Hematopoietic multipotent progenitor cell (in vitro differentiated cells): ENCODE measurements around the gene FASN. TPM values are rescaled to one million over a fixed set of nuclear protein-coding genes. Genes with fewer than 3 reads are reported as not detected.

ENCODE experiments used
- DNase-seq, 3 donors: peaks; one replicate each; pipeline ENCODE4 v3.0.0-alpha.2; 2011 to 2015; ENCODE audit warnings: low read depth in 2 of 3, low spot score in 2 of 3
- total RNA-seq: library from RNA; depleted of rRNA; stranded (reverse); fragments of >200 nt; gene quantifications from one replicate; pipeline ENCODE4 v1.2.3, GENCODE V29; 2012

FASN gene
- total RNA-seq, 1 donor = 80.8 TPM

DNA sequence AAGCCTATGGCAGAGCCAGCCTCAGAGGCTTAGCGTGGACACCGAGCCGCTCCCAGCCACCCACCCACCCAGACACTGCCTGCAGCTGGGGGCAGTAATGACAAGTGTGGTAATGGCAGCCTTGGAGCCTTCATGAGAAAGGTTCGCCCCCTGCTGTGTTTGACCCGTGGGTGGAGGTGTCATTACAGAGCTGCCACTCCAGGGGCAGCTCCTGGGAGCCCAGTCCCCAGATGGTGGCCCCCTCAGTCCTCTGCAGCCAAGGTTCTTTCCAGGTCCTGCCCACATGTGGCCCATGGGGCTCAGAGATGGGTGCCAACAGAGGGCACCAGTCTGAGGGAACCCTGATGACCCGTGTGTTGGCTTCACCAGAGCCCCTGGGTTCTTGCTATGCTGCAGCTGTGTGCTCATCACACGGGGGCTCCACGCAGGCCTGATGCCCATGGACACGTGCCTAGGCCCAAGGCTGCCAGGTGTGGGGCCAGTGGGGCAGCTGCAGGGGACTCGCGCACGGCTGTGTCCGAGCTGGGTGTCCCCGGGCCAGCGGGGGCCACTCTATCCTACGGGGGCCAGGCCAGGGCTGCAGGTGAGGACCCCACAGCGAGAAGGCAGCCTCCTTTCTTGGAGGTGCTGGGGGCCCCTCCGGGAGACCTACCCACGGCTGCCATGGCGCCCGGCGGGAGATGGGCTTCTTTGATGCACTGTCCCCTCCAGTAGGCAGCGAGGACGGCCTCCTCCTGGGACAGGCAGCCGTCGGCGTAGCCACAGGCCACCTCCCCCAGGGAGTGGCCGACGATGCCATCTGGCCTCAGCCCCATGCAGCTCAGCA lies 8.1 kb downstream of the FASN start:
- DNase-seq = no peak

DNA sequence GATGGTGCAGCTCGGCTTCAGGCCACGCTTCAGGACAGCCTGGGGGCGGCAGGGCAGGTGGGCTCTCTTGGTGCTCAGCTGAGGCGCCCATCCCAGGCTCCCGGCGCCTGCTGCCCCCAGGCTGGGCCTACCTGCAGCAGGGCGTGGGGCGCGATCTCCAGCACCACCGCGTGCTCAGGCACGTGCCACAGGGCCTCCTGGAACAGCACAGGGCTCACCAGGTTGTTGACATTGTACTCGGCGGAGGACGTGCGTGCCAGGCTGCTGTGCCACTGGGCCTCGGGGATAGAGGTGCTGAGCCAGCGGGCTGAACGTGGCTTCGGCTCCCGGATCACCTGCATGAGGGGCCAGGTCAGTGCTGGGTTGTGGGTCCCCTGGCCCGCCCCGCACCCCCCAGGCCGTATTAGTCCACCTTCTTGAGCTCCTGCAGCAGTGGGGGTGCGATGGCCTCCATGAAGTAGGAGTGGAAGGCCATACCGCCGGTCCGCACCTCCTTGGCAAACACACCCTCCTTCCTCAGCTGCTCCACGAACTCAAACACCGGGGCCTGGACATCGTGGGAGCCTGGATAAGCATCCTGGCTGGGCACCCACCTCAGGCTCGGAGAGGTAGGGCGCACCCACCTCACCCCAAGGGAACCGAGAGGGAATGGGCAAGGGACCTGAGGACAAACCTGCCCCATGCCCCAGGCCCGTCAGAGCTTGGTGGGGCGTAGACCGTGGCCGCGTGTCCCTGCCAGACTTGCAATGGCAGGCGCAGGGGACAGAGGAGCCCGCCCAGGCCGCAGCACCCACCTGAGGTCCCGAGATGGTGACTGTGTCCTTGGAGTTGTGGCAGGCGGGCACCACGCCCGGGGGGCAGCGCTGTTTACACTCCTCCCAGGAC lies 9.0 kb downstream of the FASN start:
- no peak for DNase-seq

DNA sequence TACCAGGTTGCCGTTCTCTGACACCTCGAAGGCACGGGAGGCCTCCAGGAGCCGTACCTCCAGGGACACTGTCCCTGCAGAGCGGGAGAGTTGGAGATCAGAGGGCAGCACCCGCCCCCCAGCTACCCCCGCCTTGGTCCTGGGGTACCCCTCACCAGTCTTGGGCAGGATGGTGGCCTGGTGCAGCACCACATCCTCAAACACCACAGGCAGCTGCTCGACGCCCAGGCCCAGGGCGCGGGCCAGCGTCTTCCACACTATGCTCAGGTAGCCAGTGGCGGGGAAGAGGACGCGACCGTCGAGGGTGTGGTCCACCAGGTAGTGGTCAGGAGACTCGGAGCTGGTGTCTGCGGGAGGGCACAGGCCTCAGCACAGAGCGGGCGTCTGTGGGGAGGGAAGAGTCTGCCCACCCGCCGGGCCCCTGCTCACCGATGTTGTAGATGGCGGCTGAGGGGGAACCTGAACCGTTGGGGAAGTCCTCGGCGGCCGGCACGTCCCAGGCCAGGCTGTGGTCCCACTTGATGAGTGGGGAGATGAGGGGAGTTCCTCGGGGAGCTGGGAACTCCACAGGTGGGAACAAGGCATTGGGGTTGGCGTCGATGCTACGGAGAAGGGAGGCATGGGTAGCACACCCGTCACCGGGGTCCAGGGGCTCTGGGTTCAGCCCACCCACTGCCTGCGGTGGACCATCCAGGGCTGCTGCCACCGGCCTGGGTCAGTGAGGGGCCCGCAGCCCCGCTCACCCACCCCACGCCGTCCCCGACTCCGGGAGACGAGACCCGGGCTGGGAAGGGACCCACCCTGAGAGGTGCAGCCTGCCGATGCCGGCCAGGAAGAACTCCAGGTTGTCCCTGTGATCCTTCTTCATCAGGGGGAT lies 9.8 kb downstream of the FASN start:
- no peak for DNase-seq

DNA sequence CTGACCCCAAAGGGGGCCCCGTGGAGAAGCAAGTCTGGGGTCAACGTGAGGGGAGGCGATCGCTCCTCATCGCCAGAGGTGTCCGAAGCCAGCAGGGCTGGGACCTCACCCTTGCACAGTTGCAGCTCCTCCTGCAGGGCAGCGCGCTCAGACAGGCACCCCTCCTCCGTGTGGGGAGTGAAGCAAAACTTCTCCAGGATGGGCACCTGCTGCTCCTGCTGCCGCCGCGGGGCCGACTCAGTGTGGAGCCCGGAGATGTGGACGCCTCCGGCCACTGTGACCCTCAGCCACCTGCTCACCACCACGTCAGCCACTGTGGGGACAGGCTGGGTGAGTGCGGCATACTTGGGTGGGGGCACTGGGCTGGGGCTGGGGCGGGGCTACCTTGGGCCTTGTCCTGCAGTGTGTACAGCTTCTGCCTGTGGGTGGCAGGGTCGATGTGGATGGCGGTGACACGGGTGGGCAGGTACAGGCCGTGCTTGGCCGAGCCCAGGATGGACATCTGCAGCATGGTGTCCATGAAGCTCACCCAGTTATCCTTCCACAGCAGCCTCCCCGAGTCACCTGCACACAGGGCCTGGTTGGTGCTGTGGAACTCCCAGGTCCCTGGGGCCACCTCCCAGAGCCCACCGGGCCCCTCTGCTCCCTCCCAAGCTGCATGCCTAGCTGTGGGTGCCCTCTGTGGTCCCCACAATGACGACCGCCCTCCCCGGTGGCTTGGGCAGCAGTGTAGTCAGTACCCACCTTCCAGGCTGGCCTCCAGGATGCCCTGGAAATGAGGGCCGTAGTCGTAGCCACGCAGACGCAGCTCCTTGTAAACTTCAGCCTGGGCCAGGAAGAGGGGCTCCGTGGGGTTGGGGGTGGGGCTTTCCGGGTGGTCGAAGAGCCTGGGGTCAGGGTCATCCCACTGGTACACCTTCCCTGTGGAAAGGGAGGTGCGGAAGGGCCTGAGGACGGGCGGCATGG lies 10.8 kb downstream of the FASN start:
- no peak for DNase-seq

DNA sequence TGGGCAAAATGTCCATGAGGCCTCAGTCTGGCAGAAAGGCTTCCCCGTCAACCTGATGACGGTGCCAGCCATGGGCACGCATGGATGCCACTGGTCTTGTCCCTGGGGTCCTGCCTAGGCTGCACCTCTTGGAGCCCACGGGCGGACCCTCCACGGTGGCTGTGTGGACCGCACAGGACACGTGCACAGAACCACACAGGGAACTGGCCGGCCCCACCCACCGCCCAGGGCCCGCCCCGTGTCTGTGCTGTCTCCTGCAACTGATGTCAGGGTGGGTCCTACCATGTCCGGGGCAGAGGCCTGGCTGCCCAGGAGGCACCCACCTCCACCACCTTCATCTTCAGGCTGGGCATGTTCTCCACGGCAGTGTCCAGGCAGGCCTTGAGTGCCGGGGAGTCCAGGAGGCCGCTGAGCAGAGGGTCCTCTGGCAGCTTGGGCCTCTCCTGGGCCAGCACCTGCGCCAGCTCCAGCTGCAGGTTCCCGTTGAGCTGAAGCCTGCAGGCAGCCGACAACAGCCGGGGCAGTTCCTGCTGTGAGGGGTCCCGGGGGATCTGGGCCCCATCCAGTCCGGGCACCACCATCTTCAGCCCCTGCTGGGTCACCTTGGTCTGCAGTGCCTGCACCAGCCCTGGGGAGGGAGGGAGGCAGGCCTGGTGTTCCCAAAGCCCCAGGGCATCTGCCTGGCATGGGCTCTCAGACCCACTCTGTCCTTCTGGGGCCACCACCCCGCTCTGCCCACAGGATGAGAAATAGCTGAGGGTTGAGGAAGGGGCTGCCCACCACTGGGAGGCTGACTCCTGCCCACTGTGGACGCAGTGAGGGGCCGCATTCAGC lies 11.9 kb downstream of the FASN start:
- no peak for DNase-seq

DNA sequence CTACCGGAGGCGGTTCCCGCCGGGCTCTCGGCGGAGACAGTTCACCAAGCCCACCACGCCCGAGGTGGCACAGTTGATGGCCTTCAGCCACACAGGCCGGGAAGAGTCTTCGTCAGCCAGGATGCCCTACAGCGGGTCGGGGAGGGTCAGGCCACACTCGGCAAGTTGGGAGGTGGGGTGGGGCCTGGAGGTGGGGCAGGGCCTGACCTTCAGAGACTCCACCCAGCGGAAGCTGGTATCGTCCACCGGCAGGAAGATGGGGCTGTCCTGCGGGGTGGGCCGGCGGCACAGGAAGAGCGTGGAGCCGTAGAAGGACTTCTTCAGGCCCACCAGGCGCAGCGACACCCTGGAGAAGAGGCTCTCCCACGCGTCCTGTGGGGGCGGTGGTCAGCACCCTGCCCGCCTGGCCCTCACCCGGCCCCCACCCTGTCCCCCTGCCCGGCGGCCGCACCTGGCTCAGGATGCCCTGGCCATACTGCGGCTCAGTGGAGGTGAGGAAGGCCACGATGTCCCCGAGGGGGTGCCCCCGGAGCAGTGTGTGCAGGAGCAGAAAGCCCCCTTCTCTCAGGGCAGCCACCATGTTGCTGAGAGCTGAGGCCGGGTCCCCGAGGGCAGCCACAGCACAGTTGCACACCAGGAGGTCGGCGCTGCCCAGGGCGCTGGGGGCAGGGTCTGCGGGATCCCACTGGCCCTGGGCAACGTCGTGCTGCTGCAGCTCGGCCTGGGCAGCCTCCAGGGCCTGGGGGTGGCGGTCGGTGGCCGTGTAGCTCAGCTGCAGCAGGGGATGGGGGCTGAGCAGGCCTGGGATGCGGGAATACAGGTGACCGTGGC lies 12.8 kb downstream of the FASN start:
- DNase-seq = no peak

DNA sequence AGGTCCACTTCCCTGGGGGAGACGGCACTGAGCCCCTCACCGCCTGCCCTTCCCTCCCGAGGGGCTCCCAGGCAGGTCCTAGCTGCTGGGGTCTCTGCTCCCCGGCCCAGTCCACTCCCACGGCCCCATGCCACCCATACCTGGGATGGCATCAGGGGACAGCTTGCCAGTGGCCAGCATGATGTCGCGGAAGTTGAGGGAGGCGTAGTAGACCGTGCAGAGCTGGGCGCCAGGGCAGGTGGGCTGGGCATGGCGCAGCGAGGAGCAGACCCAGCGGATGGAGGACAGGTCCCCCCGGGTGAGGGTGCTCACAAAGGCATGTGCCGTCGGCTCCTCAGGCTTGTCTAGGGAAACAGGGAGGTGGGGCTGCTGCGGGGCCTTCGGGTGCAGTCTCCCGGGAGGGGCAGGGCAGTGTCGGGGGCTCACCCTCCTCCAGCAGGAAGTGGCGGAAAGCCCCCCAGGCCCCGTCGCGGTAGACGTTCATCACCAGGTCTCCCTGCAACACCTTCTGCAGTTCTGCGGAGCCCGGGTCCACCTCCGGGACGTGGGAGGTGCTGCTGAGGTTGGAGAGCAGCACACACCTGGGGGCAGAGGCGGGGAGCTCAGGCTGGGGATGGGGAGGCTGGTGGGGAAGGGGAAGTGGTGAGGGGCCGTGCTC lies 13.5 kb downstream of the FASN start:
- no peak for DNase-seq

DNA sequence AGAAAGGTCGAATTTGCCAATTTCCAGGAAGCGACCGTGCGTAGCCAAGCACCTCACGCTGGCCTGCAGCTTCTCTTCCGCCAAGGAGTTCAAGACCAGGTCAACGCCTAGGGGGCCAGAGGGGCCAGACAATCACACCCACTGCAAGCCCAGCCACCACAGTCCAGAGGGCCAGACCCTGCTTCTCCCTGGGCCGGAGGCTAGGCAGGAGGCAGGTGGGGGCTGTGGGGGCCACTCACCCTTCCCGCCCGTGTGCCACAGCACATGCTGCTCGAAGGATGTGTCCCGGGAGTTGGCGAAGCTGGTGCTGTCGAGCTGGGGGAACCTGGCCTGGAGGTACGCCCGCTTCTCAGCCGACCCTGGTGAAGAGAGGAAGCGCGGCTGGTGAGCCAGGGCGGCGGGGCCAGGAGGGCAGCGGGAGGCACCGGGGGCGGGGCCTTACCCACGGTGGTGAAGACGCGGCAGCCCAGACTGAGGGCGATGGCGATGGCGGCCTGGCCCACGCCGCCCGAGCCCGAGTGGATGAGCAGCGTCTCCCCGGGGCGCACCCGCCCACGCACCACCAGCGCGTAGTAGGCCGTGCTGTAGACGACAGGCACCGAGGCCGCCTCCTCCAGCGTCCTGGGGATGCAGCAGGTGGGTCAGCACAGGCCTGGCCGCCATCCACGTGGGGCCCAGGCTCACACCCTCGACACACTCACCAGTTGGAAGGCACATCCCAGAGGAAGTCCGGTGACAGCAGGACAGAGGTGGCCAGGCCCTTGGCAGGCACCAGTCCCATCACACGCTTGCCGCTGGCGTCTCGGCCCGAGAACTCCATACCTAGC lies 14.3 kb downstream of the FASN start:
- no peak for DNase-seq

DNA sequence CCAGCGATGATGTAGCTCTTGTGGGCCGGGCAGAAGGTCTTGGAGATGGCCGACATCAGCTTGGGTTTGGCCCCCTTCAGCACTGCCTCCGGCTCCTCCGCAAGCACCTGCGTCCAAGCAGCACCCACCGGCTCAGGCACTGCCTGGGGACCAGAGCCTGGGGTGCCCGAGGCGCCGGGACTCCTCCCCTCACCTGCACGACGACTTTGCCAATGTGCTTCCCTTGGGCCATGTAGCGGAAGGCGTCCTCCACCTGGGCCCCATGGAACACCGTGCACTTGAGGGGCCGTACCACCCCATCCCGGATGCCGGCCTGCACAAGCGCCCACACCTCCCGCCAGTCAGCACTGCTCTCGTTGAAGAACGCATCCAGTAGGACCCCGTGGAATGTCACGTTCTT lies 15.0 kb downstream of the FASN start:
- DNase-seq = no peak

DNA sequence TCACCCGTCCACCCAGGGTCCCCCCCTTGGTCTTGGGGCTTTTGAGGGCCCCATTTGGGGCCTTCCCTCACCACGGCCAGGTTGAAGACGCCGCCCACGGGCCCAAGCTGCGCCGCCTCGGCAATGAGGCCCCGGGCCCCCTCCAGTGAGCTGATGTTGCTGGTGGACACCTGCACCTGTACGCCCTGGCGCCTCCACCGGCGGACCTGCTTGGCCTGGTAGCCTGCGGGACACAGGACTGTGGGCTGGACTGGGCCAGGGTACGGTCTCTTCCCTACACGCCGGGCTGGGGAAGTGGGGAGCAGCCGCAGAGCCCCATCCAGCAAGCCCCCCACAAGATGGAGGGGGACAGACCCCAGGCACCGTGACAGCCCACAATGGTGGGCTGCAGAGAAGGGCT lies 15.6 kb downstream of the FASN start:
- no peak for DNase-seq

DNA sequence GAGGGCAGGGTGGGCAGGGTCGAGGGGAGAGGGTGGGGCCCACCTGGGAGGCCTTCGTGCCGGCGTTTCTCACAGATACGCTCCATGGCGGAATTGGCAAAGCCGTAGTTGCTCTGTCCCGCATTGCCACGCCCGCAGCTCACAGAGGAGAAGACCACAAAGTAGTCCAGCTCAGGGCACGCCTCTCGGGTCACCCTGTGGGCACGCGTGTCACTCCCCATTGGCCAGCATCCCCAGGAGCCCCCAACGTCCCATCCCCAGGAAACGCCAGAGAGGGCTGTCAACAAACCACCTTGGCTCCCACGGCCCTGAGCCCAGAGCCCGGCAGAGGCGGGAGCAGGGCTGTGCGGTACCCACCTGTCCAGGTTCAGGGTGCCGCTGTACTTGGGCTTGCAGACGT lies 16.1 kb downstream of the FASN start:
- DNase-seq = no peak

DNA sequence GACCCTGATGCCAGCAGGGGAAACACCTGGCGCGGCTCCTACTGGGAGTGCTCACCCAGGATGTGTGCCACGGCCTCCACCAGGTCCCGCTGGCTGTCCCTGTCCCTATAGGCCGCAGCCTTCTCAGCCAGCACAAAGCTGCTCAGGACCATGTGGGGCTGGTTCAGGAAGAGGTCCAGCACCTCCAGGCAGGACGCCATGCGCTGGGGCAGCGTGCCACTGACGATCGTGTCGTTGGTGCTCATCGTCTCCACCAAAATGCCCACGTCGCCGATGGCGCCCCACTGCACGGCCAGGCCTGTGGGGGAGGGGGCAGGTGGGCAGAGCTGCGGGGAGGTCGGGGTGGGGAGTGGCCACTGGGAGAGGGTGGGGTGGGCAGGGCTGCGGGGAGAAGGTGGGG lies 16.5 kb downstream of the FASN start:
- DNase-seq = no peak

DNA sequence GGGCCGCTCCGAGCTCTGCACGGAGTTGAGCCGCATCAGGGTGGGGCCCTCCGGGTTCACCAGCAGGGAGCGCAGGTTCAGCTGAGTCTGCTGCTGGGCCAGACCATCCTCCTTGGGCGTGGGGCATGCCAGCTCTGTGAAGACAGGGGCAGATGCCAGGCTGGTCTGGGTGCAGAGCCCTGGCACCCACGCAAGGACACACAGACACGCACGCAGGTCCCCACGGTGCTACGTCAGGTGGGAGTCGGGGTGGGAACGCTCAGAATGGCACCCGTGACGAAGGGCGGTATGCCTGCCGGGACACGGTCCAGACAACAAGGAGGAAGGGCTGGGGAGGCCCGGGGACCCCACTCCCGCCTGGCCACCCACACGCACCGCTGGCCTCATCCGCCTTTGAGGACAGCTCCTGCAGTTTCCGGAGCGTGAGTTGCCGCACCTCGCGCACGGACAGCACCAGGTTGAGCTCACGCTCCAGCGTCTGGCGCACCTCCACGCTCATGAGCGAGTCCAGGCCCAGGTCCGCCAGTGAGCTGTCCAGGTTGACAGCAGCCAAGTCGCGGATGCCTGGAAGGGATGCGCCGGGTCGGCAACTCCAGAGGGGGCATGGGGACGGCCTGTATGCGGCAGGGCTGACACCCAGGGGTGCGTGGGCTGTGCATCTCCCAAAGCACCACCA lies 17.1 kb downstream of the FASN start:
- no peak for DNase-seq

DNA sequence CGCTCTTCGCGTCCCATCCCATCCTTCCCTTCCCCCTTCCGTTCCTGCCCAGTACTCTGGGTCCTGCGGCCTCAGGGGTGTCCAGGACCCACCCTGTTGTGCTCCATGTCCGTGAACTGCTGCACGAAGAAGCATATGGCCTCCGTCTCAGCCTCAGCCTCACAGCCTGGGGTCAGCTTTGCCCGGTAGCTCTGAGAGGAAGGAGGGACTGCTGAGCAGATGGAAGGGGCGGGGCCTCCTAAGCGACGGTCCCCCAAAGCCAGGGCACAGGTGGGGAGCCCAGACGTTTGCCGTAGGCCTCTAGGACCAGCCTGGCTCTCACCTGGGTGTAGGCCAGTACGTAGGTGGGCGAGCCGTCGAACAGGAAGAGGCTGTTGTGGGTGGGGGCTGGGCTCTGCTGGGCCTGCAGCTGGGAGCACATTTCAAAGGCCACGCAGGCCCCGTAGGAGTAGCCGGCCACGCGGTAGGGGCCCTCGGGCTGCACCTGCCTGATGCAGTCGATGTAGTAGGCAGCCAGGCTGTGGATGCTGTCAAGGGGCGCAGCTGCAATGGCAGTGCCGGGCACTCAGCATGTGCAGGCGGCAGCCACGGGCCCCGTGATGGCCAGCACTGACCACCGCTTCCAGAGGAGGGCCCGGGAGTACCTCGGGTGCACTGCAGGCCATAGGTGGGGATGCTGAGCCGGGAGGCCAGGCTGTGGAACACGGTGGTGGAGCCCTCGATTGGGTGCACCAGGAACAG lies 17.8 kb downstream of the FASN start:
- DNase-seq = no peak

DNA sequence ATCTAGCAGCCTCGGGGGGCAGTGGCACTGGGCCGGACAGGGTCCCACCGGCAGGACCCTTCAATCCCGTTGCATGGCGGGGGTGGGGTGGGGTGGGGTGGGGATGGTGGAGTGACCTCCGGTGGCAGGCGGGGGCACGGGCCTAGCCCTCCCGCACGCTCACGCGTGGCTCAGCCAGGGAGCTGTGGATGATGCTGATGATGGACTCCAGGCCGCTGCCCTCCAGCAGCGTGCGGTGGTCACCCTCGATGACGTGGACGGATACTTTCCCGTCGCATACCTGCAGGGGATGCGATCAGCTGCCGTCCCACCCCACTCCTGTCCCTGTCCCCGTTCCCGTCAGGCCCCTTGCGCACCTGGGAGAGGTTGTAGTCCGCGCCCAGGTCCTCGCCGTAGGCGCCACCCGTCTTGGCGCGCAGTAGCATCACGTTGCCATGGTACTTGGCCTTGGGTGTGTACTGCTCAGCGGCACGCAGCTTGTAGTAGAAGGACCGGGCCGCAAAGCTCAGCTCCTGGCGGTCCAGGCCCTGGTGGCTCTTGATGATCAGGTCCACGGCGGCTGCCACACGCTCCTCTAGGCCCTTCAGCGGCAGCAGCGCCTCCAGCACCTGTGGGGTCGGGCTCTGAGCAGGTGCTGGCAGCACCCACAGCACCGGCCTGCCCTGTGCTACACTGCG lies 18.9 kb downstream of the FASN start:
- DNase-seq = no peak
